Gastroesophageal sphincter (tissue), 3 donors: ENCODE measurements around the gene GRM4.

ENCODE experiments used
- POLR2AphosphoS5 ChIP-seq: sonication (generic); formaldehyde crosslinking; IDR thresholded peaks from one replicate; pipeline ENCODE4 v1.6.1; 2017; ENCODE audit warnings: antibody characterized with exemption
- TF ChIP-seq, protein P1 (sequence below), 4 experiments: fragments of 200-600 bp in 2 of 4; fragments of 450-650 bp in 2 of 4; sonication (generic) in 1 of 4; IDR thresholded peaks; one replicate each; pipeline ENCODE4 v1.5.1; 2017 to 2019; ENCODE audit warnings: antibody characterized with exemption in 4 of 4, mild to moderate bottlenecking in 2 of 4, moderate library complexity in 2 of 4

DNA sequence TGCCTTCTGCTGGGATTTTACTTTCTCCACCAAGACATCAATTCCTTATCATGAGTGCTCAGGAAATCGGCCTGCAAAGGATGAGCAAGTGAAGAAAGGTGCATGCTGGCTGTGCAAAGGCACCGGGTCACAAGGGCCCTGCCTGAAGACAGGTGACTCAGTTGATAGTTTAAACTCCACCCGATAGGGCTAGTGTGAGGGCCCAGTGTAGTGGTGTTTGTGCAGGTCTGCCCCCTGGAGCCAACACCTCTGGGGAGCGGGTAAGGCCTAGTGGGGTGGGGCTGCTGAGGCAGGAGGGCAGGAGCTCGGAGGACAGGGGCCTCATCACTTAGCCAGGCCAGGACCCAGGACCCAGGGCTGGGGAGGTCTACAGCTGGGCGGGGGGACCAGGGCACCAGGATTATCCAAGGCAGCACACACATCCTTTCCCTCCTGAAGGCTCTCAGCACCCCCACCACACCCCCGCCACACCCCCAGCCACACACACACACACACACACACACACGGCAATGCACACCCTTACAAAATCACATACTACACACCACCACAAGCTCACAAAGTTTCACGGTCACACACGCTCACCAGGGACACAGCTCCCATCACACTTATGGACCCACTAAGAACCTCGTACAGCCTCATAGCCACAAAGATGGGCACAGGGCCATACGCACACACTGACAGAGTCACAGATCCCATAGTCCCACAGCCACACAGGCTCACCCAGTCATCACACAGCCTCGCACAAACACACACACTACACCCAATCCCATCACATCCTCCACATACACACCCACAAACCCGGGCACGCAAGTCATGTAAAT, 75.4 kb downstream of the GRM4 start:
- TF ChIP-seq, protein P1, sequence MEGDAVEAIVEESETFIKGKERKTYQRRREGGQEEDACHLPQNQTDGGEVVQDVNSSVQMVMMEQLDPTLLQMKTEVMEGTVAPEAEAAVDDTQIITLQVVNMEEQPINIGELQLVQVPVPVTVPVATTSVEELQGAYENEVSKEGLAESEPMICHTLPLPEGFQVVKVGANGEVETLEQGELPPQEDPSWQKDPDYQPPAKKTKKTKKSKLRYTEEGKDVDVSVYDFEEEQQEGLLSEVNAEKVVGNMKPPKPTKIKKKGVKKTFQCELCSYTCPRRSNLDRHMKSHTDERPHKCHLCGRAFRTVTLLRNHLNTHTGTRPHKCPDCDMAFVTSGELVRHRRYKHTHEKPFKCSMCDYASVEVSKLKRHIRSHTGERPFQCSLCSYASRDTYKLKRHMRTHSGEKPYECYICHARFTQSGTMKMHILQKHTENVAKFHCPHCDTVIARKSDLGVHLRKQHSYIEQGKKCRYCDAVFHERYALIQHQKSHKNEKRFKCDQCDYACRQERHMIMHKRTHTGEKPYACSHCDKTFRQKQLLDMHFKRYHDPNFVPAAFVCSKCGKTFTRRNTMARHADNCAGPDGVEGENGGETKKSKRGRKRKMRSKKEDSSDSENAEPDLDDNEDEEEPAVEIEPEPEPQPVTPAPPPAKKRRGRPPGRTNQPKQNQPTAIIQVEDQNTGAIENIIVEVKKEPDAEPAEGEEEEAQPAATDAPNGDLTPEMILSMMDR (IDR thresholded peaks at IDR 0.05), result no peak
- TF ChIP-seq POLR2AphosphoS5, result no peak
